ENCODE measurements around the gene GCKR. TPM values are rescaled to one million over a fixed set of nuclear protein-coding genes. Genes with fewer than 3 reads are reported as not detected.
A peak's percentile ranks its signal among the peaks of the same experiment; 100 is the strongest.

GCKR gene
- total and polyA plus RNA-seq, 2 of the 13 experiments (the other 11 are each of a cell fraction or from before 2014, with no cell fraction given), result 15.2 to 48.3 TPM

GRCh38 chr2:27518113-27518781 is 21.6 kb downstream of the GCKR start (continued):
- TF ChIP-seq ZNF646 (CRISPR knock-in tag; IDR thresholded peaks at IDR 0.05), result no peak
- no peak for TF ChIP-seq PBX3 (CRISPR knock-in tag; IDR thresholded peaks at IDR 0.05; ENCODE audit: borderline replicate concordance)
- TF ChIP-seq ZNF225 (CRISPR knock-in tag; IDR thresholded peaks at IDR 0.05), result no peak
- TF ChIP-seq ZNF329 (CRISPR knock-in tag; IDR thresholded peaks at IDR 0.05; ENCODE audit: low read depth), result no peak
- no peak for TF ChIP-seq ZNF143 (CRISPR knock-in tag; IDR thresholded peaks at IDR 0.05)
- TF ChIP-seq ZNF20 (CRISPR knock-in tag; IDR thresholded peaks at IDR 0.05), result no peak
- TF ChIP-seq MBD4 (IDR thresholded peaks at IDR 0.05; ENCODE audit: borderline replicate concordance, low read length), result no peak
- no peak for TF ChIP-seq THYN1 (CRISPR knock-in tag; IDR thresholded peaks at IDR 0.05; ENCODE audit: borderline replicate concordance, low read depth)
- TF ChIP-seq MEIS2 (CRISPR knock-in tag; IDR thresholded peaks at IDR 0.05), result 0 out of 2 replicates have a peak, but pooled peaks have one; percentile 58
- TF ChIP-seq FOXP1 (IDR thresholded peaks at IDR 0.05), result no peak
- peak; percentile 43 for TF ChIP-seq FOXP1 (CRISPR knock-in tag; IDR thresholded peaks at IDR 0.05)
- no peak for TF ChIP-seq EZH2 (conservative IDR thresholded peaks at IDR 0.05; ENCODE audit: low read depth, low read length)
- TF ChIP-seq HOXD1 (CRISPR knock-in tag; IDR thresholded peaks at IDR 0.05), result no peak
- TF ChIP-seq MIER3 (CRISPR knock-in tag; IDR thresholded peaks at IDR 0.05; ENCODE audit: borderline replicate concordance), result no peak
- TF ChIP-seq KMT2B (CRISPR knock-in tag; IDR thresholded peaks at IDR 0.05), result no peak
- peak; percentile 20; the same call in 1 of the 2 replicates for TF ChIP-seq HHEX (CRISPR knock-in tag; IDR thresholded peaks at IDR 0.05)
- no peak for TF ChIP-seq ZNF180 (CRISPR knock-in tag; IDR thresholded peaks at IDR 0.05; ENCODE audit: borderline replicate concordance, low read depth)
- no peak for TF ChIP-seq SATB2 (CRISPR knock-in tag; IDR thresholded peaks at IDR 0.05)
- peak; percentile 31; the same call in 1 of the 2 replicates for TF ChIP-seq RERE (CRISPR knock-in tag; IDR thresholded peaks at IDR 0.05; ENCODE audit: low read depth)

Measured in HepG2 (cell line).